GM19468 (cell line): Measurements from ENCODE around the gene FAM114A1.
"Not testable (repeated sequence)": the region's sequence is repeated elsewhere in the genome, so short reads cannot be mapped to it uniquely, and the experiment has no call there.

Experiments
- ATAC-seq: cut with Tn5 transposase; IDR thresholded peaks from one replicate; pipeline ENCODE4 v1.9.1; 2021; ENCODE audit warnings: mild to moderate bottlenecking, moderate library complexity, moderate number of reproducible peaks; ENCODE audit not compliant: unreplicated experiment; ENCODE audit errors: extremely low read depth

FAM114A1 gene

GRCh38 chr4:38926896-38927295 is 59.3 kb downstream of the FAM114A1 start:
- ATAC-seq, result no peak

- no peak for ATAC-seq
Observed at GRCh38 chr4:38928568-38928967, 61.0 kb downstream of the FAM114A1 start.

- no peak for ATAC-seq
Observed at GRCh38 chr4:38928974-38929373, 61.4 kb downstream of the FAM114A1 start.

GRCh38 chr4:38930204-38930603 is 62.6 kb downstream of the FAM114A1 start:
- no peak for ATAC-seq

GRCh38 chr4:38930707-38931106 is 63.1 kb downstream of the FAM114A1 start:
- no peak for ATAC-seq

- no peak for ATAC-seq
Observed at GRCh38 chr4:38931125-38931524, 63.5 kb downstream of the FAM114A1 start.

- ATAC-seq, result no peak
Observed at GRCh38 chr4:38935391-38936073, 67.9 kb downstream of the FAM114A1 start.

- ATAC-seq, result no peak
Observed at GRCh38 chr4:38939165-38939564, 71.6 kb downstream of the FAM114A1 start.

- ATAC-seq, result no peak
Observed at GRCh38 chr4:38940476-38940875, 72.9 kb downstream of the FAM114A1 start.

- ATAC-seq, result not testable (repeated sequence)
Observed at GRCh38 chr4:38941906-38942305, 74.3 kb downstream of the FAM114A1 start.

GRCh38 chr4:38943343-38943742 is 75.7 kb downstream of the FAM114A1 start:
- no peak for ATAC-seq

GRCh38 chr4:38944440-38944839 is 76.8 kb downstream of the FAM114A1 start:
- no peak for ATAC-seq

- ATAC-seq, result no peak
Observed at GRCh38 chr4:38946919-38947318, 79.3 kb downstream of the FAM114A1 start.

GRCh38 chr4:38948551-38948950 is 80.9 kb downstream of the FAM114A1 start:
- no peak for ATAC-seq

- ATAC-seq, result no peak
Observed at GRCh38 chr4:38949411-38950051, 81.9 kb downstream of the FAM114A1 start.

- no peak for ATAC-seq
Observed at GRCh38 chr4:38950159-38950558, 82.6 kb downstream of the FAM114A1 start.

- ATAC-seq, result no peak
Observed at GRCh38 chr4:38950734-38951133, 83.1 kb downstream of the FAM114A1 start.

- no peak for ATAC-seq
Observed at GRCh38 chr4:38951598-38951997, 84.0 kb downstream of the FAM114A1 start.

GRCh38 chr4:38952017-38952416 is 84.4 kb downstream of the FAM114A1 start:
- no peak for ATAC-seq

GRCh38 chr4:38954727-38955126 is 87.1 kb downstream of the FAM114A1 start:
- no peak for ATAC-seq

- no peak for ATAC-seq
Observed at GRCh38 chr4:38955957-38956356, 88.4 kb downstream of the FAM114A1 start.

GRCh38 chr4:38957261-38957815 is 89.7 kb downstream of the FAM114A1 start:
- no peak for ATAC-seq
